ENCODE results near the gene NENF.

The NENF gene

GRCh38 chr1:212430416-212430815, 2.3 kb upstream of the NENF start:
- Histone ChIP-seq H3K36me3 (no peaks in the 10 kb centered on the region), H3K4me1 (peaks cover 30% of the 10 kb centered on the region), H3K9me3 (no peaks in the 10 kb centered on the region), H3K9ac (no peak overlapping the region), H3K4me3 (no peak overlapping the region), H3K4me2 (no peak overlapping the region), H3K27me3 (no peaks in the 10 kb centered on the region), H3K27ac (no peak overlapping the region), H4K20me1 (peaks cover 17% of the 10 kb centered on the region; the same call in 1 of the 2 replicates)
- no peak for TF ChIP-seq Cebpa-rat (IDR thresholded peaks at IDR 0.05)

- no peaks in the 10 kb centered on the region for H3K36me3 ChIP-seq
- no peak for TF ChIP-seq Cebpa-rat (IDR thresholded peaks at IDR 0.05)
- no peak overlapping the region for H3K9ac ChIP-seq
- H3K27me3 ChIP-seq, result no peaks in the 10 kb centered on the region
- peaks cover 30% of the 10 kb centered on the region for H3K4me1 ChIP-seq
- H3K27ac ChIP-seq, result no peak overlapping the region
- no peaks in the 10 kb centered on the region for H3K9me3 ChIP-seq
- H3K4me2 ChIP-seq, result 0 out of 2 replicates have a peak overlapping the region, but pooled peaks have one; percentile 3
- H4K20me1 ChIP-seq, result peaks cover 23% of the 10 kb centered on the region; the same call in 1 of the 2 replicates
- H3K4me3 ChIP-seq, result no peak overlapping the region
Observed at GRCh38 chr1:212430955-212431394, 1.7 kb upstream of the NENF start.

- TF ChIP-seq Cebpa-rat (IDR thresholded peaks at IDR 0.05), result no peak
- no peak overlapping the region for H3K4me2 ChIP-seq
- H3K9ac ChIP-seq, result no peak overlapping the region
- peaks cover 30% of the 10 kb centered on the region for H3K4me1 ChIP-seq
- no peaks in the 10 kb centered on the region for H3K9me3 ChIP-seq
- H3K27ac ChIP-seq, result no peak overlapping the region
- H3K27me3 ChIP-seq, result no peaks in the 10 kb centered on the region
- no peak overlapping the region for H3K4me3 ChIP-seq
- H4K20me1 ChIP-seq, result peaks cover 30% of the 10 kb centered on the region
- H3K36me3 ChIP-seq, result no peaks in the 10 kb centered on the region
Observed at GRCh38 chr1:212431644-212432043, 1.1 kb upstream of the NENF start.

GRCh38 chr1:212432272-212432660, 454 bp upstream of the NENF start:
- no peaks in the 10 kb centered on the region for H3K36me3 ChIP-seq
- H3K9ac ChIP-seq, result peak overlapping the region; percentile 90

GRCh38 chr1:212433577-212434462, 1.1 kb downstream of the NENF start:
- Histone ChIP-seq H3K4me3 (peak overlapping the region; percentile 79), H3K27ac (peak overlapping the region; percentile 87; the same call in 1 of the 2 replicates), H3K27me3 (no peaks in the 10 kb centered on the region), H3K4me1 (peaks cover 30% of the 10 kb centered on the region), H4K20me1 (peaks cover 51% of the 10 kb centered on the region), H3K36me3 (no peaks in the 10 kb centered on the region), H3K4me2 (peak overlapping the region; percentile 86), H3K9me3 (no peaks in the 10 kb centered on the region), H3K9ac (peak overlapping the region; percentile 90)
- TF ChIP-seq Cebpa-rat (IDR thresholded peaks at IDR 0.05), result no peak

More at GRCh38 chr1:212432272-212432660, 454 bp upstream of the NENF start:
- peaks cover 36% of the 10 kb centered on the region for H4K20me1 ChIP-seq
- no peak for TF ChIP-seq Cebpa-rat (IDR thresholded peaks at IDR 0.05)
- no peaks in the 10 kb centered on the region for H3K27me3 ChIP-seq
- H3K4me3 ChIP-seq, result peak overlapping the region; percentile 79
- peak overlapping the region; percentile 86 for H3K4me2 ChIP-seq
- H3K9me3 ChIP-seq, result no peaks in the 10 kb centered on the region
- H3K27ac ChIP-seq, result peak overlapping the region; percentile 87; the same call in 1 of the 2 replicates
- H3K4me1 ChIP-seq, result peaks cover 30% of the 10 kb centered on the region

GRCh38 chr1:212434992-212435391, 2.3 kb downstream of the NENF start:
- Histone ChIP-seq H3K9ac (no peak overlapping the region), H3K9me3 (no peaks in the 10 kb centered on the region), H3K4me3 (no peak overlapping the region), H4K20me1 (peaks cover 57% of the 10 kb centered on the region), H3K27ac (no peak overlapping the region), H3K36me3 (no peaks in the 10 kb centered on the region), H3K4me1 (peaks cover 30% of the 10 kb centered on the region), H3K27me3 (no peaks in the 10 kb centered on the region), H3K4me2 (no peak overlapping the region; the same call in 1 of the 2 replicates)
- no peak for TF ChIP-seq Cebpa-rat (IDR thresholded peaks at IDR 0.05)

GRCh38 chr1:212437179-212437798, 4.6 kb downstream of the NENF start:
- no peaks in the 10 kb centered on the region for H3K9me3 ChIP-seq
- H3K27me3 ChIP-seq, result no peaks in the 10 kb centered on the region
- H3K36me3 ChIP-seq, result peaks cover 5% of the 10 kb centered on the region
- H3K4me2 ChIP-seq, result no peak overlapping the region
- 0 out of 2 replicates have a peak, but pooled peaks have one; percentile 11 for TF ChIP-seq Cebpa-rat (IDR thresholded peaks at IDR 0.05)
- no peak overlapping the region for H3K4me3 ChIP-seq
- no peak overlapping the region for H3K9ac ChIP-seq
- H3K27ac ChIP-seq, result no peak overlapping the region
- peaks cover 64% of the 10 kb centered on the region for H4K20me1 ChIP-seq
- H3K4me1 ChIP-seq, result peaks cover 21% of the 10 kb centered on the region

- no peak overlapping the region for H3K4me3 ChIP-seq
- no peak overlapping the region for H3K9ac ChIP-seq
- peaks cover 63% of the 10 kb centered on the region for H4K20me1 ChIP-seq
- no peaks in the 10 kb centered on the region for H3K27me3 ChIP-seq
- TF ChIP-seq Cebpa-rat (IDR thresholded peaks at IDR 0.05), result no peak
- H3K27ac ChIP-seq, result no peak overlapping the region
- H3K9me3 ChIP-seq, result no peaks in the 10 kb centered on the region
- H3K36me3 ChIP-seq, result peaks cover 18% of the 10 kb centered on the region
- H3K4me1 ChIP-seq, result peaks cover 14% of the 10 kb centered on the region
- no peak overlapping the region for H3K4me2 ChIP-seq
Observed at GRCh38 chr1:212438831-212439237, 6.1 kb downstream of the NENF start.

GRCh38 chr1:212440419-212440818, 7.7 kb downstream of the NENF start:
- Histone ChIP-seq H3K4me3 (no peak overlapping the region), H3K27ac (no peak overlapping the region), H3K9ac (no peak overlapping the region)

GRCh38 chr1:212442408-212442807, 9.7 kb downstream of the NENF start:
- Histone ChIP-seq H3K4me2 (no peak overlapping the region), H3K4me3 (no peak overlapping the region), H3K4me1 (peaks cover 9% of the 10 kb centered on the region; the same call in 1 of the 2 replicates), H3K27ac (no peak overlapping the region), H3K36me3 (peaks cover 47% of the 10 kb centered on the region), H3K9me3 (no peaks in the 10 kb centered on the region), H3K9ac (no peak overlapping the region), H4K20me1 (peaks cover 27% of the 10 kb centered on the region), H3K27me3 (no peaks in the 10 kb centered on the region)
- TF ChIP-seq Cebpa-rat (IDR thresholded peaks at IDR 0.05), result no peak

More at GRCh38 chr1:212440419-212440818, 7.7 kb downstream of the NENF start:
- Histone ChIP-seq H4K20me1 (peaks cover 47% of the 10 kb centered on the region), H3K9me3 (no peaks in the 10 kb centered on the region), H3K4me2 (no peak overlapping the region), H3K27me3 (no peaks in the 10 kb centered on the region), H3K36me3 (peaks cover 30% of the 10 kb centered on the region), H3K4me1 (peaks cover 9% of the 10 kb centered on the region; the same call in 1 of the 2 replicates)
- TF ChIP-seq Cebpa-rat (IDR thresholded peaks at IDR 0.05), result no peak

Measured in BLaER1 (cell line).